Brain microvascular endothelial cell (primary cell): ENCODE measurements around the gene HSD3B7.
"Not testable (repeated sequence)": the region's sequence is repeated elsewhere in the genome, so short reads cannot be mapped to it uniquely, and the experiment has no call there.

Experiments used
- DNase-seq: peaks from one replicate; pipeline ENCODE4 v3.0.0-alpha.2; 2020
- H3K27ac ChIP-seq: fragments of 250-450 bp; sonication (Bioruptor Pico); 2 replicates; pipeline ENCODE4 v1.5.1; 2020; ENCODE audit warnings: mild to moderate bottlenecking, moderate library complexity
- H3K27me3 ChIP-seq: fragments of 250-450 bp; sonication (Bioruptor Pico); replicated peaks from 2 replicates; pipeline ENCODE4 v1.5.1; 2020; ENCODE audit warnings: mild to moderate bottlenecking
- H3K36me3 ChIP-seq: fragments of 250-450 bp; sonication (Bioruptor Pico); replicated peaks from 2 replicates; pipeline ENCODE4 v1.5.1; 2020; ENCODE audit warnings: mild to moderate bottlenecking
- H3K4me3 ChIP-seq: 2 replicates; pipeline ENCODE4 v1.5.1; 2011; ENCODE audit warnings: low read depth, mild to moderate bottlenecking, control low read depth, low read length, moderate library complexity
- CTCF ChIP-seq: IDR thresholded peaks from 2 replicates; pipeline ENCODE4 v1.5.1; 2011; ENCODE audit warnings: low read depth, mild to moderate bottlenecking, moderate library complexity, low read length, control low read depth, inconsistent platforms; ENCODE audit errors: missing control alignments
- in situ Hi-C: cut with HindIII; loops from 2 replicates; pipeline ENCODE4 v1.10.0; 2017; ENCODE audit warnings: low sequenced_read_pairs, low pct_ligation_motif_present

The HSD3B7 gene

GRCh38 chr16:31016018-31016417, 31.0 kb downstream of the HSD3B7 start:
- in situ Hi-C loops: no loop called here
- Histone ChIP-seq H3K36me3 (no peaks in the 10 kb centered on the region), H3K27me3 (peaks cover 4% of the 10 kb centered on the region), H3K4me3 (no peak overlapping the region), H3K27ac (no peak overlapping the region)
- peak; percentile 39 for TF ChIP-seq CTCF
- DNase-seq: no peak

DNA sequence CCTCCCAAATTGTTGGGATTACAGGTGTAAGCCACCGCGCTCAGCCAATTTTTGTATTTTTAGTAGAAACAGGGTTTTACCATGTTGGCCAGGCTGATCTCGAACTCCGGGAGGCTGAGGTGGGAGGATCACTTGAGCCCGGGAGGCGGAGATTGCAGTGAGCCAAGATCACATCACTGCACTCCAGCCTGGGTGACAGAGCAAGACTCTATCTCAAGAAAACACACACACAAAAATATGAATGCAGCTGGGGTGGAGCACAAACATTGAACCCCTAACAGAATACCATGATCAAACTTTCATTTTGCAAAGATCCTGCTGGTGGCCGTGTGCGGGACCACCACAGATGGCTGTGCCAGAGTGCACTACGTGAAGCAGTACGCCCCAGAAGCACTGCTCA, 32.7 kb downstream of the HSD3B7 start:
- H3K36me3 ChIP-seq, in situ Hi-C loops, H3K27me3 ChIP-seq, H3K27ac ChIP-seq, H3K4me3 ChIP-seq, DNase-seq: not testable (repeated sequence)

DNA sequence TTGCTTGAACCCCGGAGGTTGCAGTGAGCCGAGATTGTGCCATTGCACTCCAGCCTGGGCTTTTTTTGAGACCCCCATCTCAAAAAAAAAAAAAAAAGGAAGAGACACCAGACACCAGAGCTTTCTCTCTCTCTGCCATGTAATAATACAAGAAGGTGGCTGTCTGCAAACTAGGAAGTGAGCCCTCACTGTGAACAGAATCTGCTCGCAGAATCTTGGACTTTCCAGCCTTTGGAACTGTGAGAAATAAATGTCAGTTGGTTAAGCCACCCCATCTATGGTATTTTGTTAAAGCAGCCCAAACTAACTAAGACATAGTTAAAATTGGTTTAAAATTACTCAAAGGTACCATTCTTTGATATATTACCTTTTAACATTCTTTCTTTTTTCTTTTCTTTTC, 35.5 kb downstream of the HSD3B7 start:
- in situ Hi-C loops: no loop called here
- Histone ChIP-seq H3K27ac (no peak overlapping the region), H3K4me3 (no peak overlapping the region), H3K27me3 (no peaks in the 10 kb centered on the region), H3K36me3 (no peaks in the 10 kb centered on the region)
- no peak for TF ChIP-seq CTCF
- no peak for DNase-seq

- in situ Hi-C loops: no loop called here
- no peaks in the 10 kb centered on the region for H3K27me3 ChIP-seq
- TF ChIP-seq CTCF: no peak
- DNase-seq: no peak
- no peaks in the 10 kb centered on the region for H3K36me3 ChIP-seq
- no peak overlapping the region for H3K27ac ChIP-seq
- H3K4me3 ChIP-seq: no peak overlapping the region
Measured at GRCh38 chr16:31022544-31023251, 37.7 kb downstream of the HSD3B7 start.

DNA sequence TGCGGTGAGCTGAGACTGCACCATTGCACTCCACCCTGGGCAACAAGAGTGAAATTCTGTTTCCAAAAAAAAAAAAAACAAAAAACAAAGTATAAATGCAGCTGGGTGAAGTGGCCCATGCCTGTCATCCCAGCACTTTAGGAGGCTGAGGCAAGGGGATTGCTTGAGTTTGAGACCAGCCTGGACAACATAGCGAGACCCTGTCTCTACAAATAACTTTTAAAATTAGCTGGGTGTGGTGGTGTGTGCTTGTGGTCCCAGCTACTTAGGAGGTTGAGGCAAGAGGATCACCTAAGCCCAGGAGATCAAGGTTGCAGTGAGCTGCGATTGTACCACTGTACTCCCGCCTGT, 38.2 kb downstream of the HSD3B7 start:
- no peaks in the 10 kb centered on the region for H3K36me3 ChIP-seq
- H3K4me3 ChIP-seq: no peak overlapping the region
- TF ChIP-seq CTCF: no peak
- no peak for DNase-seq
- H3K27ac ChIP-seq: no peak overlapping the region
- in situ Hi-C loops: no loop called here
- no peaks in the 10 kb centered on the region for H3K27me3 ChIP-seq

DNA sequence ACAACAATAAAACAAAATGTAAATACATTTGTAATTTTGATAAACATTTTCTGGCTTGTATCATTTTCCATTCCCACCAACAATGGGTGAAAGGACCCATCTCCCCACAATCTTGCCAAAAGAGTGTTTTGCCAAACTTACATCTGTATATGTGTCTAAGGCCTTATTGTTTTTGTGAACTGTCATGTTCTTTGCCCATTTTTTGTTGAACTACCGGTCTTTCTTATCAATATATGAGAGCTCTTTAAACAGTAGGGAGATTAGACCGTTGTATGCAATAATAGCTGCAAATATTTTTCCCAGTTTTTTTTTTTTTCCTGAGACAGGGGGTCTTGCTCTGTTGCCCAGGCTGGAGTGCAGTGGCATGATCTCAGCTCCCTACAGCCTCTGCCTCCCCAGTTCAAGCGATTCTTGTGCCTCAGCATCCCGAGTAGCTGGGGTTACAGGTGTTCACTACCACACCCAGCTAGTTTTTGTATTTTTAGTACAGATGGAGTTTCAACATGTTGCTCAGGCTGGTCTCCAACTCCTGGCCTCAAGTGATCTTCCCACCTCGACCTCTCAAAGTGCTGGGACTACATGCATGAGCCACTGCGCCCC, 38.7 kb downstream of the HSD3B7 start:
- in situ Hi-C loops: no loop called here
- DNase-seq: no peak
- no peak overlapping the region for H3K4me3 ChIP-seq
- no peak for TF ChIP-seq CTCF
- H3K27ac ChIP-seq: no peak overlapping the region
- no peaks in the 10 kb centered on the region for H3K27me3 ChIP-seq
- H3K36me3 ChIP-seq: no peaks in the 10 kb centered on the region
